Fibroblast of pulmonary artery (primary cell): ENCODE data around the gene DNAH7.

Experiments used
- DNase-seq: peaks from one replicate; pipeline ENCODE4 v3.0.0-alpha.2; 2010; ENCODE audit warnings: low read depth
- H3K4me3 ChIP-seq: replicated peaks from 2 replicates; pipeline ENCODE4 v1.5.1; 2011; ENCODE audit warnings: low read depth, mild to moderate bottlenecking, control low read depth, low read length, moderate library complexity
- CTCF ChIP-seq: IDR thresholded peaks from 2 replicates; pipeline ENCODE4 v1.5.1; 2011; ENCODE audit warnings: mild to moderate bottlenecking, control low read depth, low read length, inconsistent platforms; ENCODE audit errors: missing control alignments

The DNAH7 gene

GRCh38 chr2:195993623-195994022, 75.0 kb downstream of the DNAH7 start:
- TF ChIP-seq CTCF, result no peak
- H3K4me3 ChIP-seq, result no peak overlapping the region
- no peak for DNase-seq

GRCh38 chr2:195985741-195986140, 82.9 kb downstream of the DNAH7 start:
- DNase-seq, result no peak
- no peak overlapping the region for H3K4me3 ChIP-seq
- TF ChIP-seq CTCF, result no peak

- no peak for TF ChIP-seq CTCF
- peak; percentile 45 for DNase-seq
- H3K4me3 ChIP-seq, result no peak overlapping the region
Measured at GRCh38 chr2:195984923-195985726, 83.5 kb downstream of the DNAH7 start.

- no peak for TF ChIP-seq CTCF
- DNase-seq, result peak; percentile 67
- H3K4me3 ChIP-seq, result no peak overlapping the region
Measured at GRCh38 chr2:195967336-195967735, 101.3 kb downstream of the DNAH7 start.

GRCh38 chr2:195961873-195962272, 106.8 kb downstream of the DNAH7 start:
- no peak overlapping the region for H3K4me3 ChIP-seq
- TF ChIP-seq CTCF, result no peak
- no peak for DNase-seq

- no peak for TF ChIP-seq CTCF
- H3K4me3 ChIP-seq, result no peak overlapping the region
- DNase-seq, result no peak
Measured at GRCh38 chr2:195959341-195959740, 109.3 kb downstream of the DNAH7 start.

- TF ChIP-seq CTCF, result no peak
- no peak for DNase-seq
- no peak overlapping the region for H3K4me3 ChIP-seq
Measured at GRCh38 chr2:195956725-195957124, 111.9 kb downstream of the DNAH7 start.
